ENCODE data around the gene DNAAF5.

GRCh38 chr7:742791-743190 lies 16.3 kb downstream of the DNAAF5 start:
- TF ChIP-seq CTCF (IDR thresholded peaks at IDR 0.05; ENCODE audit: poor library complexity) = no peak
- TF ChIP-seq EZH2phosphoT487 (IDR thresholded peaks at IDR 0.05; ENCODE audit: low read depth, severe bottlenecking, unreplicated experiment) = no peak
- no peak for TF ChIP-seq EZH2 (IDR thresholded peaks at IDR 0.05; ENCODE audit: borderline replicate concordance)
